ENCODE results near the gene MCAT. TPM values are rescaled to one million over a fixed set of nuclear protein-coding genes. Genes with fewer than 3 reads are reported as not detected.
A peak's percentile ranks its signal among the peaks of the same experiment; 100 is the strongest.

Gene MCAT
- total and polyA plus RNA-seq, 2 of the 4 experiments (the other 2 are of a cell fraction) = 7.3 to 19.7 TPM

GRCh38 chr22:43150731-43151206, 7.6 kb upstream of the MCAT start:
- H3K27ac ChIP-seq (ENCODE audit: insufficient read depth, low read length) = peak overlapping the region; percentile 33; the same call in 1 of the 2 replicates
- no peaks in the 10 kb centered on the region for H3K27me3 ChIP-seq (ENCODE audit: control insufficient read depth, insufficient read depth, low read length)
- ChIA-PET POLR2A (ENCODE audit: unreplicated experiment) (interaction anchor here (0.6 to 0.7 kb wide), 4 partner anchors 23 to 215 kb away, joined by 4 to 19 read pairs (median 14); no protein-coding TSS in a partner anchor), CTCF (no interaction called here)
- H2BK20ac ChIP-seq (ENCODE audit: low read depth, low read length) = peak overlapping the region; percentile 57; the same call in 1 of the 2 replicates
- peak overlapping the region; percentile 90 for H3K23ac ChIP-seq (ENCODE audit: low read depth, low read length)
- H3K9ac ChIP-seq (ENCODE audit: low read depth, low read length) = peak overlapping the region; percentile 68
- peak overlapping the region; percentile 87 for H3K4me2 ChIP-seq (ENCODE audit: low read depth, low read length)
- ATAC-seq (ENCODE audit: low read depth) (no peak), DNase-seq (no peak)
- H3K4ac ChIP-seq (ENCODE audit: low read depth, low read length) = peak overlapping the region; percentile 81
- intact Hi-C loops (cut with micrococcal nuclease) = no loop called here
- H3K4me1 ChIP-seq (ENCODE audit: control insufficient read depth, insufficient read depth, low read length) = peaks cover 10% of the 10 kb centered on the region
- H2AFZ ChIP-seq (replicated peaks; ENCODE audit: low read length, poor library complexity) = peak overlapping the region; percentile 96
- peak overlapping the region; percentile 56; the same call in 1 of the 2 replicates for H2AK5ac ChIP-seq (ENCODE audit: low read depth, low read length)
- H3K79me1 ChIP-seq (ENCODE audit: low read depth in 1 of 2, low read length in 2 of 2) = peaks cover 0 to 43% of the 10 kb centered on the region in 2 experiments; a peak in 3 of 4 replicates
- H3K36me3 ChIP-seq (ENCODE audit: control insufficient read depth, insufficient read depth, low read length) = peaks cover 2% of the 10 kb centered on the region; the same call in 1 of the 2 replicates
- WGBS, 2 experiments (ENCODE audit: extremely low coverage in 2 of 2, insufficient read length in 1 of 2) = 91% methylated on average over 11 of the region's 15 CpGs; no CpG with 5 or more reads in 1 of the 2 experiments
- peak overlapping the region; percentile 93 for H4K5ac ChIP-seq (ENCODE audit: low read depth, low read length)
- in situ Hi-C loops (cut with MboI; ENCODE audit: low sequenced_read_pairs) = no loop called here
- dilution Hi-C loops (cut with HindIII; ENCODE audit: low sequenced_read_pairs, unreplicated experiment) = no loop called here
- peak overlapping the region; percentile 68; the same call in 1 of the 2 replicates for H3K14ac ChIP-seq (replicated peaks; ENCODE audit: low read depth, low read length)
- no peak overlapping the region; the same call in 1 of the 2 replicates for H3K56ac ChIP-seq (ENCODE audit: extremely low read depth, insufficient read depth, low read length)
- H2AK9ac ChIP-seq (replicated peaks; ENCODE audit: low read depth, low read length, poor library complexity) = peak overlapping the region; percentile 88
- H4K91ac ChIP-seq (ENCODE audit: insufficient read depth, low read depth, low read length) = peak overlapping the region; percentile 77
- no peaks in the 10 kb centered on the region for H3K9me3 ChIP-seq (ENCODE audit: control insufficient read depth, insufficient read depth, low read length)
- peaks cover 16% of the 10 kb centered on the region for H4K20me1 ChIP-seq (ENCODE audit: insufficient read depth, low read length)
- peak overlapping the region; percentile 52; the same call in 1 of the 2 replicates for H2BK120ac ChIP-seq (ENCODE audit: low read depth, low read length)
- H3K9me1 ChIP-seq (ENCODE audit: insufficient read depth, low read length) = peaks cover 13% of the 10 kb centered on the region; the same call in 1 of the 2 replicates
- peak overlapping the region; percentile 51 for H3K4me3 ChIP-seq (ENCODE audit: insufficient read depth, low read depth, low read length)
- TF ChIP-seq BHLHE40 (IDR thresholded peaks at IDR 0.05; ENCODE audit: low read depth, low read length) = no peak
- no peak for TF ChIP-seq RFX5 (IDR thresholded peaks at IDR 0.05; ENCODE audit: low read depth, low read length)
- TF ChIP-seq MXI1 (IDR thresholded peaks at IDR 0.05; ENCODE audit: borderline replicate concordance, low read depth, low read length) = no peak
- BruUV-seq (replicated peaks) = no TSS peak
- peak overlapping the region; percentile 11; the same call in 1 of the 3 replicates for H2BK15ac ChIP-seq (ENCODE audit: low read depth, low read length)
- peak overlapping the region; percentile 32 to 93 for H4K8ac ChIP-seq (ENCODE audit: low read depth in 2 of 2, low read length in 2 of 2)
- no peak overlapping the region for H2BK5ac ChIP-seq (ENCODE audit: low read depth, low read length, poor library complexity, severe bottlenecking)
- H3K18ac ChIP-seq (ENCODE audit: low read depth, low read length) = 0 out of 2 replicates have a peak overlapping the region, but pooled peaks have one; percentile 1

All from IMR-90 (cell line).